T-helper 1 cell treated with Interleukin-12 subunit alpha and Interleukin-12 subunit beta and Interleukin-4 antibody, amounts not matched to agents 30 μg/mL and 1 μg/mL, for 36 hours (primary cell): Measurements from ENCODE around the gene FITM1.

Source experiments
- H3K27ac Mint-ChIP-seq: one replicate; pipeline ENCODE4 v1.8.0; 2021; ENCODE audit warnings: mild to moderate bottlenecking, mixed read lengths
- H3K27me3 Mint-ChIP-seq: one replicate; pipeline ENCODE4 v1.8.0; 2021; ENCODE audit warnings: low read depth, mixed read lengths
- H3K36me3 Mint-ChIP-seq: one replicate; pipeline ENCODE4 v1.8.0; 2021; ENCODE audit warnings: low read depth, mixed read lengths
- H3K4me1 Mint-ChIP-seq: one replicate; pipeline ENCODE4 v1.8.0; 2021; ENCODE audit warnings: low read depth, mixed read lengths
- H3K4me3 Mint-ChIP-seq: one replicate; pipeline ENCODE4 v1.8.0; 2021; ENCODE audit warnings: mild to moderate bottlenecking, moderate library complexity, mixed read lengths
- H3K9me3 Mint-ChIP-seq: one replicate; pipeline ENCODE4 v1.8.0; 2021; ENCODE audit warnings: mixed read lengths

The FITM1 gene, protein sequence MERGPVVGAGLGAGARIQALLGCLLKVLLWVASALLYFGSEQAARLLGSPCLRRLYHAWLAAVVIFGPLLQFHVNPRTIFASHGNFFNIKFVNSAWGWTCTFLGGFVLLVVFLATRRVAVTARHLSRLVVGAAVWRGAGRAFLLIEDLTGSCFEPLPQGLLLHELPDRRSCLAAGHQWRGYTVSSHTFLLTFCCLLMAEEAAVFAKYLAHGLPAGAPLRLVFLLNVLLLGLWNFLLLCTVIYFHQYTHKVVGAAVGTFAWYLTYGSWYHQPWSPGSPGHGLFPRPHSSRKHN

GRCh38 chr14:24130380-24130716 lies at the start of gene FITM1:
Gene FITM1, plus strand, starts transcription at chr14:24130659. Its CDS starts 905 bp downstream, at chr14:24131564.
- no peaks in the 10 kb centered on the region for H3K27me3 Mint-ChIP-seq
- peaks cover 17% of the 10 kb centered on the region for H3K4me1 Mint-ChIP-seq
- H3K4me3 Mint-ChIP-seq = no peak within 1 kb of the TSS
- peak within 1 kb of the TSS; percentile 65 for H3K27ac Mint-ChIP-seq
- peaks cover 8% of the 10 kb centered on the region for H3K36me3 Mint-ChIP-seq
- no peaks in the 10 kb centered on the region for H3K9me3 Mint-ChIP-seq

DNA sequence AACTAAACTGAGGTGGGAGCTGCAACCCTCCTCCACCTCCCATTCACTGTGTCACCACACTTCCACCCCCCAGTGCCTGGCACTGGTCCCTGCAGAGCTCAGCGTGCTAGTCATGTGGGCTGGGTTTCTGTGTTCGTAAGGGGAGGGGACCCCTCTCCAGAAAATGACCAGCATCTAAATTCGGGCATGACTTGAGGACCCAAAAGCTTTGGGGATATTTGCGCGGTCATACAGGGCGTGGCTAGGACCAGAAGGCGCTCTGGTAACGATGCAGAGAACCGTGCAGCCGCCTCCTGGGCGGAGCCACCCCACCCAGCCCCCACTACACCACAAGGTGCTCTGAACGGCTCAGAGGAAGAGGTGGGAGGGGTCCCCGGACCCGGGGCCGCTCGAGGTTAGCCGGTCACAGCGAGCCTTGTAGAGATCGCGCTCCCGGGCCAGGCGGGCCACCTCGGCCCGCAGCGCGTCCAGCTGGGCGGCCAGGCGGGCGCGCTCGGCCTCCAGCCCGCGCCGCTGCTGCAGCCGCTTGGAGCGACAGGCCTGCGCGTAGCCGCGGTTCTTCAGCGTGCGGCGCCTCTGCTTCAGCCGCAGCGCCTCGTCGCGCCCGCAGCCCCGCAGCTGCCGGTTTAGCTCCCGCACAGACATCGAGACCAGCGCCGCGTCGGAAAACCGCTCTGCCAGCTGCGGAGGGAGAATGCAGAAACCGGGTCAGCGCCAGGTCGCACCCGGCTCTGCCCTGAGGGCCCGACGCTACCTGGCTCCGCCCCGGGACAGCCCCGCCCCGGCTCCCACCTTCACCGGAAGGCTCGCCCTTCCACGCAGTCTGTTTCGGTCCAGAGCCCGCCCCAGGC lies 49.3 kb upstream of the FITM1 start:
- Mint-ChIP-seq H3K36me3 (peaks cover 3% of the 10 kb centered on the region), H3K4me1 (peaks cover 15% of the 10 kb centered on the region), H3K9me3 (no peaks in the 10 kb centered on the region), H3K27me3 (peaks cover 9% of the 10 kb centered on the region), H3K27ac (peak overlapping the region; percentile 69), H3K4me3 (peak overlapping the region; percentile 78)

GRCh38 chr14:24081739-24082211 lies 48.7 kb upstream of the FITM1 start:
- H3K9me3 Mint-ChIP-seq = no peaks in the 10 kb centered on the region
- H3K36me3 Mint-ChIP-seq = peaks cover 3% of the 10 kb centered on the region
- peaks cover 9% of the 10 kb centered on the region for H3K27me3 Mint-ChIP-seq
- H3K4me3 Mint-ChIP-seq = peak overlapping the region; percentile 78
- H3K27ac Mint-ChIP-seq = peak overlapping the region; percentile 64
- H3K4me1 Mint-ChIP-seq = peaks cover 15% of the 10 kb centered on the region

- H3K27ac Mint-ChIP-seq = peak overlapping the region; percentile 64
- peak overlapping the region; percentile 78 for H3K4me3 Mint-ChIP-seq
- H3K9me3 Mint-ChIP-seq = no peaks in the 10 kb centered on the region
- H3K36me3 Mint-ChIP-seq = peaks cover 3% of the 10 kb centered on the region
- H3K27me3 Mint-ChIP-seq = peaks cover 9% of the 10 kb centered on the region
- H3K4me1 Mint-ChIP-seq = peaks cover 15% of the 10 kb centered on the region
Observed at GRCh38 chr14:24082411-24083080, 47.9 kb upstream of the FITM1 start.

DNA sequence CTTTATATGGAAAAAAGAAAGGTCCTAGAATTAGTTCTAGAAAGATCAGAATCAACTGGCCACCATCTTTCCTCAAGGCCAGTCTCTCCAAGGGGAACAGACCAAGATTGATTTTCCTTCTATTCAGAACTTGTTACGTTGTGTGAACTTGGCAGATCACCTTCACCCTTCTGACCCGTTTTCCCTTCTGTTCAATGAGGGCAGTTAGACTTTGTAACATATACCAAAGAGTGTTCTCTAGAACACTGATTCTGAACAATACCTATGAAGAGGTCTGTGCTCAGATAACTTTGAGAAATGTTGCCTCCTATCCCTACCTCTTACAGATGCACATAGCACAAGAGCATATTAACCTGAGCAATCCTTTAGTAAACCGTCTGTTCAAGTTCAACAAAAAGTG lies 47.0 kb upstream of the FITM1 start:
- H3K4me1 Mint-ChIP-seq = peaks cover 15% of the 10 kb centered on the region
- no peaks in the 10 kb centered on the region for H3K9me3 Mint-ChIP-seq
- H3K36me3 Mint-ChIP-seq = peaks cover 3% of the 10 kb centered on the region
- H3K4me3 Mint-ChIP-seq = no peak overlapping the region
- no peak overlapping the region for H3K27ac Mint-ChIP-seq
- peaks cover 9% of the 10 kb centered on the region for H3K27me3 Mint-ChIP-seq

GRCh38 chr14:24084440-24084839 lies 46.0 kb upstream of the FITM1 start:
- Mint-ChIP-seq H3K27me3 (peaks cover 9% of the 10 kb centered on the region), H3K4me1 (peaks cover 15% of the 10 kb centered on the region), H3K9me3 (no peaks in the 10 kb centered on the region), H3K36me3 (peaks cover 3% of the 10 kb centered on the region), H3K4me3 (no peak overlapping the region), H3K27ac (no peak overlapping the region)

- H3K9me3 Mint-ChIP-seq = no peaks in the 10 kb centered on the region
- H3K36me3 Mint-ChIP-seq = peaks cover 3% of the 10 kb centered on the region
- H3K27me3 Mint-ChIP-seq = peaks cover 9% of the 10 kb centered on the region
- no peak overlapping the region for H3K4me3 Mint-ChIP-seq
- H3K27ac Mint-ChIP-seq = peak overlapping the region; percentile 11
- peaks cover 18% of the 10 kb centered on the region for H3K4me1 Mint-ChIP-seq
Observed at GRCh38 chr14:24085215-24085614, 45.2 kb upstream of the FITM1 start.

- Mint-ChIP-seq H3K36me3 (peaks cover 3% of the 10 kb centered on the region), H3K27me3 (peaks cover 9% of the 10 kb centered on the region), H3K9me3 (no peaks in the 10 kb centered on the region), H3K4me3 (no peak overlapping the region), H3K4me1 (peaks cover 15% of the 10 kb centered on the region), H3K27ac (no peak overlapping the region)
Observed at GRCh38 chr14:24086193-24086955, 44.1 kb upstream of the FITM1 start.

GRCh38 chr14:24087004-24087403 lies 43.5 kb upstream of the FITM1 start:
- peaks cover 12% of the 10 kb centered on the region for H3K4me1 Mint-ChIP-seq
- peaks cover 6% of the 10 kb centered on the region for H3K27me3 Mint-ChIP-seq
- H3K36me3 Mint-ChIP-seq = peaks cover 3% of the 10 kb centered on the region
- H3K27ac Mint-ChIP-seq = no peak overlapping the region
- H3K9me3 Mint-ChIP-seq = no peaks in the 10 kb centered on the region
- no peak overlapping the region for H3K4me3 Mint-ChIP-seq

DNA sequence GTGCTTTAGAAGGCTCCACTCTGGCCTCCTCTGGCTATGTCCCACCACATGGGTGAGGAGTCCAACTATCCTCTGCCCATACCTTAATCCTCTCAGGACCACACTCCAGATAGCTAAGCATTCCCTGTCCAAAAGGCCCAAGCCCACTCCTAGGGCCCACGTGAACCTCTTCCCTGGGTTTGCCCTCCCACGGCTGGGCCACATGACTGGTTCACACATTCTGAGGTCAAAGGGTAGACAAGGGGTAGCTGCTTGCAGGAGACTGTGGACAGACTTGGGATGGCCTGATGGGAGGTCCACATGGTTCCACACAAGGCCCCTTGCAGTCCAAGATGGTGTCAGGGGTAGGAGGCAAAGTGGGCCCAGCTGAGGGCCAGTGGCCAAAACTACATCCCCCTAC lies 42.4 kb upstream of the FITM1 start:
- Mint-ChIP-seq H3K27ac (no peak overlapping the region), H3K9me3 (no peaks in the 10 kb centered on the region), H3K27me3 (no peaks in the 10 kb centered on the region), H3K4me3 (no peak overlapping the region), H3K36me3 (no peaks in the 10 kb centered on the region), H3K4me1 (peaks cover 10% of the 10 kb centered on the region)

DNA sequence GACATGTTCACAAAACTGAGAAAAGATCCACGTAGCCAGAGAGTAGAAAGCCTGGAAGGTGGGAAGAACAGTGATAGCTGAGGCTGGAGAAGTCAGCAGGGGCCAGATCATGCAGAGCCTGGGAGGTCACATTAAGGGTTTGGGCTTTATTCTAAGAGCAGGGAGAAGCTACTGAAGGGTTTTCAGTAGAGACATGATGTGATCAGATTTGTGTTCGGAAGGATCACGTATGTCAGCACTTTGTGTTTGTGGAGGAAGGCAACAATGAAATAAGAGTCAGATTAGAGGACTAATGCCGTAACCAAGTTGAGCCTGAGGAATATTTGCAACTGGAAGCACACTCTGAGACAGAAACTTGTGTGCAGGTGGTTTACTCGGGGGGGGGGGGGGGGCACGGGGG lies 40.6 kb upstream of the FITM1 start:
- no peaks in the 10 kb centered on the region for H3K27me3 Mint-ChIP-seq
- H3K4me3 Mint-ChIP-seq = no peak overlapping the region
- peaks cover 10% of the 10 kb centered on the region for H3K4me1 Mint-ChIP-seq
- no peaks in the 10 kb centered on the region for H3K9me3 Mint-ChIP-seq
- no peak overlapping the region for H3K27ac Mint-ChIP-seq
- H3K36me3 Mint-ChIP-seq = peaks cover 2% of the 10 kb centered on the region

DNA sequence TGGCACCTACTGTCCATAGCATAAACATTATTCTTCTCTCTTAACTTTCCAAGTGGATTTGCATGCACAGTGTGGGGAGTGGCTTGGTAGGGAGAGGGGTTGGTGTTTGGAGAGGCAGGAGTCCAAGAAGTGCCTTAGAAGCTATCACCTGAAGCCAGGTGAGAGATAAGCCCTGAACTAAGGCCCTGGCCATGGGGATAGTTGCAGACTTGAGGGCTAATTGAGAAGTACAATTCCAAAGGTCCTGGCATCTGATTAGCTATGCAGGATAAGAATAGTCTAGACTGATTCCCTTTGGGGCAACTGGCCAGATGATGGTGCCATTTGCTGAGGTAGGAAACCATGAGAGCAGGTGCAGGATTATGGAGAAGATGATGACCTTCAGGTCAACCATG lies 38.4 kb upstream of the FITM1 start:
- no peak overlapping the region for H3K27ac Mint-ChIP-seq
- H3K36me3 Mint-ChIP-seq = peaks cover 15% of the 10 kb centered on the region
- H3K4me1 Mint-ChIP-seq = peaks cover 25% of the 10 kb centered on the region
- H3K27me3 Mint-ChIP-seq = no peaks in the 10 kb centered on the region
- H3K4me3 Mint-ChIP-seq = peak overlapping the region; percentile 29
- H3K9me3 Mint-ChIP-seq = no peaks in the 10 kb centered on the region

- H3K27ac Mint-ChIP-seq = peak overlapping the region; percentile 97
- no peaks in the 10 kb centered on the region for H3K27me3 Mint-ChIP-seq
- peaks cover 25% of the 10 kb centered on the region for H3K4me1 Mint-ChIP-seq
- peak overlapping the region; percentile 99 for H3K4me3 Mint-ChIP-seq
- peaks cover 15% of the 10 kb centered on the region for H3K36me3 Mint-ChIP-seq
- no peaks in the 10 kb centered on the region for H3K9me3 Mint-ChIP-seq
Observed at GRCh38 chr14:24092505-24093206, 37.8 kb upstream of the FITM1 start.
